Nephron progenitor cell (in vitro differentiated cells): ENCODE measurements around the gene SELENOP.

ENCODE experiments used
- DNase-seq: peaks from one replicate; pipeline ENCODE4 v3.0.0; 2021
- H3K27ac Mint-ChIP-seq: 2 replicates; pipeline ENCODE4 v1.8.0; 2021; ENCODE audit warnings: mild to moderate bottlenecking, moderate library complexity, mixed read lengths
- H3K27me3 Mint-ChIP-seq: 2 replicates; pipeline ENCODE4 v1.8.0; 2021; ENCODE audit warnings: mild to moderate bottlenecking, low read depth, mixed read lengths; ENCODE audit not compliant: poor library complexity
- H3K36me3 Mint-ChIP-seq: 2 replicates; pipeline ENCODE4 v1.8.0; 2021; ENCODE audit warnings: low read depth, mixed read lengths
- H3K4me1 Mint-ChIP-seq: 2 replicates; pipeline ENCODE4 v1.8.0; 2021; ENCODE audit warnings: mixed read lengths
- H3K4me3 Mint-ChIP-seq: 2 replicates; pipeline ENCODE4 v1.8.0; 2021; ENCODE audit warnings: mild to moderate bottlenecking, moderate library complexity, mixed read lengths
- H3K9me3 Mint-ChIP-seq: 2 replicates; pipeline ENCODE4 v1.8.0; 2021; ENCODE audit warnings: mild to moderate bottlenecking, moderate library complexity, mixed read lengths
- TF ChIP-seq, protein P1 (sequence below): fragments of 200-600 bp; sonication (generic); IDR thresholded peaks from 2 replicates; pipeline ENCODE4 v1.5.0; 2021; ENCODE audit warnings: antibody characterized with exemption

SELENOP gene

DNA sequence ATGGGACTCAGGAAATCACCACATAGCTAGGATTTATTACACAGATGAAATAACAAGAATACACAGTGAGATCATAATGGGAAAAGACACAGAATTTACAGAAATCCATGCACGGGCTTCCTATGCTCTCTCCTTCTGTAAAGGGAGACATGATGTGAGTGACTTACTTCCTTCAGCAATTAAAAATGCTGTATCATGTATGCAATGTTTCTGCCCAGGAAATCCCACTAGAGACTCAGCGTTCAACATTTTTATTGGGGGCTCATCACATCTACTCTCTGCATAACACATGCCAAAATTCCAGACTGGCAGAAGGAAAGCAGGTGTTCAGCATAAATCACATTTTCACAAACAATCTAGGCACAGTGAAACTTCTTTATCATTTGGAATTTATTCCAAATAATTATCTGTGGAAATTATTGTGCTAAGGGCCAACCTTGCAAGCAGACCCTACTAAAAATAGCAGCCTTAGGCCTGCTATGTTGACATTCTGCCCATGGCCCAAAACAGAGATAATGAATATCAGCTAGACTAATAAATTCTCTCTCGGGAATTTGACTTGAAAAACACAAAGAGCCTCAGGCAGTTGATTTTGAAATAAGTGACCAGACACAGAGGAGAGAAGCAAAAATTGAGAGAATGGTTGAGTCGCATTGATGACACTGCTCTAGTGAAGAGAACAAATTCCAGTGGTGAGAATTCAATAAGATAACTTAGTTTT, 31.4 kb upstream of the SELENOP start:
- H3K4me3 Mint-ChIP-seq: no peak overlapping the region
- no peak overlapping the region for H3K27ac Mint-ChIP-seq
- H3K27me3 Mint-ChIP-seq: peaks cover 10% of the 10 kb centered on the region
- TF ChIP-seq, protein P1, sequence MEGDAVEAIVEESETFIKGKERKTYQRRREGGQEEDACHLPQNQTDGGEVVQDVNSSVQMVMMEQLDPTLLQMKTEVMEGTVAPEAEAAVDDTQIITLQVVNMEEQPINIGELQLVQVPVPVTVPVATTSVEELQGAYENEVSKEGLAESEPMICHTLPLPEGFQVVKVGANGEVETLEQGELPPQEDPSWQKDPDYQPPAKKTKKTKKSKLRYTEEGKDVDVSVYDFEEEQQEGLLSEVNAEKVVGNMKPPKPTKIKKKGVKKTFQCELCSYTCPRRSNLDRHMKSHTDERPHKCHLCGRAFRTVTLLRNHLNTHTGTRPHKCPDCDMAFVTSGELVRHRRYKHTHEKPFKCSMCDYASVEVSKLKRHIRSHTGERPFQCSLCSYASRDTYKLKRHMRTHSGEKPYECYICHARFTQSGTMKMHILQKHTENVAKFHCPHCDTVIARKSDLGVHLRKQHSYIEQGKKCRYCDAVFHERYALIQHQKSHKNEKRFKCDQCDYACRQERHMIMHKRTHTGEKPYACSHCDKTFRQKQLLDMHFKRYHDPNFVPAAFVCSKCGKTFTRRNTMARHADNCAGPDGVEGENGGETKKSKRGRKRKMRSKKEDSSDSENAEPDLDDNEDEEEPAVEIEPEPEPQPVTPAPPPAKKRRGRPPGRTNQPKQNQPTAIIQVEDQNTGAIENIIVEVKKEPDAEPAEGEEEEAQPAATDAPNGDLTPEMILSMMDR: no peak
- H3K4me1 Mint-ChIP-seq: no peaks in the 10 kb centered on the region
- peaks cover 4% of the 10 kb centered on the region for H3K9me3 Mint-ChIP-seq
- H3K36me3 Mint-ChIP-seq: no peaks in the 10 kb centered on the region
- DNase-seq: no peak

DNA sequence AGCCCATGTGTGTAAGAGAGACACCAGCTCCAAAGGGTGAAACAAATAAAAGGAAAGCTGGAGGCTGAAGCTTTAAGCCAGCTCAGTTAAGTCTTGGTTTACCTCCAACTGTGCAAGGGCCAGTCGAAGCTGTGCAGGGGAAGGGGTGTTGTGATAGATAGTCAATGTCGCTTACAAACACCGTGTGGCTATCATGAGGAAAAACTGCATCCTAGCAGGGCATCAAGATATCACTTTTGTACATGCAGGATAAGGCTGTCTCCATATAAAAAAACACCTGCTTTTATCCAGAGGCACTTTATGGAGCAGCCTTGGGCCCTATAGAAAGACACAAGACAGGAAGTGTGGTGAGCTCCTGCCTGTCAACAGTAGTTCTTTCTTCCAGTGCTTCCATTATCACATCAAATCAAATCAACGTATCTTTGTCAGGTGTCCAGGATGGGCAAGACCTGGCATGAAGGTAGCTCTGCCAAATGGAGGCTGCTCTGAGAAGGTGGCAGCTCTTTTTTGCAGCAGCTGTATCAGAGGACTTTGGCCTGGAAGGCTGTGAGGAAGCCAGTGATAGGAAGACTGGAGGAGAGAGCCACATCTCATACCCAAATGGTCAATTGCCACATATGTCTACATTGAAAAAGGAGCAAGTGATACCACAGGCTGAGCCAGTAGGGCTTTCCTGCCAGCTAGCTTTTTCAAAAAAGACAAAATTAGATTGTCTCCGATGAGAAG, 29.3 kb upstream of the SELENOP start:
- no peak overlapping the region for H3K27ac Mint-ChIP-seq
- peaks cover 5% of the 10 kb centered on the region for H3K27me3 Mint-ChIP-seq
- no peak overlapping the region for H3K4me3 Mint-ChIP-seq
- TF ChIP-seq, protein P1: no peak
- H3K36me3 Mint-ChIP-seq: no peaks in the 10 kb centered on the region
- peaks cover 2% of the 10 kb centered on the region for H3K9me3 Mint-ChIP-seq
- DNase-seq: no peak
- H3K4me1 Mint-ChIP-seq: no peaks in the 10 kb centered on the region

DNA sequence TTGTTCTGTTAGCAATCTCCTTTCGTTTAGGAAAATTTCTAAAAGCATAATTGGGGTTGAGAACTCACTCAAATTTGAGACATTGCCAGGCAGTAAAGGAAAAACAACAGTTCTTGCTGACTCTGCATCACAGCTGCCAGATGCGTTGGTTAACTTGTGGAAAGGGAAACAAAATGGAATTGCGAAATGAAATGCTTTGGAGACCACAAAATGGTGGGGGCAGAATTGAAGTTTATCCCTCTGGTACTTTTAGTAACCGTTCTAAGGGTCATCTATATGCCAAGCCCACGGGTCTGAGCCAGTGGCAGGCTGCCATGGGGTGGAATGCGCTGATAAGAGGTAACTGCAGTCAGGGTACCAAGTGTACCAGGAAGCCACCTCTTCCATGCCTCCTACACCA, 28.6 kb upstream of the SELENOP start:
- Mint-ChIP-seq H3K27ac (no peak overlapping the region), H3K36me3 (no peaks in the 10 kb centered on the region), H3K9me3 (peaks cover 6% of the 10 kb centered on the region), H3K27me3 (peaks cover 4% of the 10 kb centered on the region), H3K4me1 (no peaks in the 10 kb centered on the region), H3K4me3 (no peak overlapping the region)
- TF ChIP-seq, protein P1: no peak
- no peak for DNase-seq

DNA sequence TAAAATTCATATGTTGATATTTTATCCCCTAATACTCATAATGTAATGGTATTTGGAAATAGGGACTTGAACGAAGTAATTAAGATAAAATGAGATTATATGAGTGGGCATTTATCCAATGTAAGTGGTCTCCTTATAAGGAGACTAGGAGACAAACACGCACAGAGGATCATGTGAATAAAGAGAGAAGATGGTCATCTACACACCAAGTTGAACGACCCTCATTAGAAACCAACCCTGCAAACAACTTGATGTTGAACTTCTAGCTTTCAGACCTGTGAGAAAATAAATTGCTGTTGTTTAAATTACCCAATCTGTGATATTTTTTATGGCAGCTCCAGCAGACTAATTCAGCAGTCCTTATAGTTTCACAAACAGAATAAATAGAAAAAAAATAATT, 27.5 kb upstream of the SELENOP start:
- no peak overlapping the region for H3K27ac Mint-ChIP-seq
- no peak for DNase-seq
- peaks cover 8% of the 10 kb centered on the region for H3K9me3 Mint-ChIP-seq
- no peaks in the 10 kb centered on the region for H3K36me3 Mint-ChIP-seq
- H3K4me1 Mint-ChIP-seq: no peaks in the 10 kb centered on the region
- no peak overlapping the region for H3K4me3 Mint-ChIP-seq
- TF ChIP-seq, protein P1: no peak
- H3K27me3 Mint-ChIP-seq: peaks cover 4% of the 10 kb centered on the region

DNA sequence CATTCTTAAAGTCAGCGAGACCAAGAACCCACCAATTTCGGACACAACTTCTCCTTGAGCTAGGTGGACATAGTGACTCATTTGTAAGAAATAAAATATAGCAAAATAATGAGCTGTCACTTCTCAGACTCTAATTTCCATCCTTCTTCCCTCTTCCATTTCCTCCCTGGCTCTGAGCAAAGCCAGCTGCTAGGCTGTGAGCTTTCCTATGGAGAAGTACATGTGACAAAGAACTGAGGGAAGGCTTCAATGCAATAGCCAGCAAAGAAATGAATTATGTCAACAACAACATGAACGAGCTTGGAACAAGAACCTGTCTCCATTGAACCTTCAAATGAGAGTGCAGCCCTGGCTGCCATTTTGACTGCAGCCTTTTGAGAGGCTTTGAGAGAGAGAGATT, 25.9 kb upstream of the SELENOP start:
- Mint-ChIP-seq H3K27me3 (peaks cover 4% of the 10 kb centered on the region), H3K27ac (no peak overlapping the region), H3K4me3 (no peak overlapping the region), H3K36me3 (no peaks in the 10 kb centered on the region), H3K4me1 (no peaks in the 10 kb centered on the region), H3K9me3 (peaks cover 8% of the 10 kb centered on the region)
- no peak for DNase-seq
- TF ChIP-seq, protein P1: no peak
